HEK293T (cell line): ENCODE measurements around the gene NELFB.

ENCODE experiments used
- CTCF ChIA-PET: fragments of 350-600 bp; formaldehyde crosslinking; extraction: SDS; loops from one replicate; lab custom pipeline; 2021; ENCODE audit warnings: antibody characterized with exemption, inconsistent platforms; lab: Yijun Ruan, JAX
- POLR2A ChIA-PET: fragments of 350-600 bp; formaldehyde crosslinking; extraction: SDS; loops from one replicate; lab custom pipeline; 2020; ENCODE audit warnings: antibody characterized with exemption, inconsistent platforms; lab: Yijun Ruan, JAX
- DNase-seq: peaks from one replicate; pipeline ENCODE4 v3.0.0; 2012; ENCODE audit warnings: mixed read lengths; ENCODE audit errors: extremely low spot score
- ARNT ChIP-seq: fragments of 450-650 bp; IDR thresholded peaks from 2 replicates; pipeline ENCODE4 v1.6.1; 2017; ENCODE audit warnings: mild to moderate bottlenecking
- BHLHE40 ChIP-seq: fragments of 450-650 bp; IDR thresholded peaks from 2 replicates; pipeline ENCODE4 v1.6.1; 2016; ENCODE audit warnings: mild to moderate bottlenecking, moderate library complexity, borderline replicate concordance
- CTBP1 ChIP-seq: fragments of 450-650 bp; IDR thresholded peaks from 2 replicates; pipeline ENCODE4 v1.6.1; 2016; ENCODE audit warnings: borderline replicate concordance
- ELF4 ChIP-seq: fragments of 450-650 bp; IDR thresholded peaks from 2 replicates; pipeline ENCODE4 v1.6.1; 2017; ENCODE audit warnings: antibody characterized with exemption
- FOXA1 ChIP-seq: fragments of 450-650 bp; IDR thresholded peaks from 2 replicates; pipeline ENCODE4 v1.6.1; 2016; ENCODE audit warnings: mild to moderate bottlenecking
- FOXK2 ChIP-seq: fragments of 450-650 bp; IDR thresholded peaks from 2 replicates; pipeline ENCODE4 v1.6.1; 2016; ENCODE audit warnings: mild to moderate bottlenecking
- FOXM1 ChIP-seq: fragments of 450-650 bp; IDR thresholded peaks from 2 replicates; pipeline ENCODE4 v1.6.1; 2017; ENCODE audit warnings: mild to moderate bottlenecking, borderline replicate concordance
- HDGF ChIP-seq: fragments of 450-650 bp; IDR thresholded peaks from 2 replicates; pipeline ENCODE4 v1.6.1; 2017; ENCODE audit warnings: antibody characterized with exemption, borderline replicate concordance
- L3MBTL2 ChIP-seq: fragments of 450-650 bp; conservative IDR thresholded peaks from 2 replicates; pipeline ENCODE4 v1.6.1; 2016; ENCODE audit warnings: mild to moderate bottlenecking
- LEF1 ChIP-seq: fragments of 450-650 bp; IDR thresholded peaks from 2 replicates; pipeline ENCODE4 v1.6.1; 2017; ENCODE audit warnings: mild to moderate bottlenecking, borderline replicate concordance
- NFRKB ChIP-seq: fragments of 450-650 bp; IDR thresholded peaks from 2 replicates; pipeline ENCODE4 v1.6.1; 2016; ENCODE audit warnings: mild to moderate bottlenecking, moderate library complexity
- SP1 ChIP-seq: fragments of 450-650 bp; IDR thresholded peaks from 2 replicates; pipeline ENCODE4 v1.6.1; 2017
- SUZ12 ChIP-seq: fragments of 450-650 bp; IDR thresholded peaks from 2 replicates; pipeline ENCODE4 v1.6.1; 2016; ENCODE audit warnings: mild to moderate bottlenecking
- TARDBP ChIP-seq: fragments of 450-650 bp; IDR thresholded peaks from 2 replicates; pipeline ENCODE4 v1.6.1; 2016
- ZNF384 ChIP-seq: fragments of 450-650 bp; IDR thresholded peaks from 2 replicates; pipeline ENCODE4 v1.6.1; 2016
- TF ChIP-seq, protein P1 (sequence below): fragments of 450-650 bp; IDR thresholded peaks from 2 replicates; pipeline ENCODE4 v1.6.1; 2016

The NELFB gene

DNA sequence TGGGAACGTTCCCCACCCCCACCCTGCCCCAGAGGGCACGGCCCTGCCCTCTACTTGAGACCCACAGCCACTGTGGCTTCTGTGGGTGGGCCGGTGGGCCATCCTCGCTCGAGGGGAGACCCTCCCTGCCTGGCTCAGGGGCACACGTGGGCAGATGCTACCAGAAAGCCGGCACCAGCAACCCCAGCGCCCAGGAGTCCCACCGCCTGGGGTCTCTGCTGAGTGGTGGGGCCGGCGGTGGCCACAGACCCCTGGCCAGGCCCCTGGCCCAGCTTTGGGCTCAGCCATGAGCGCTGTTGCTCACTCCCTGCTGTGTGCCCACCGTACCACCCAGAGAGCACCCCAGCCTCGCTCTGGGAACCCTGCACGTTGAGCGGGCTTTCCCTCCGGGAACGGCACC is 63.5 kb downstream of the NELFB start:
- DNase-seq = no peak
- ChIA-PET CTCF (no interaction called here), POLR2A (no interaction called here)
- TF ChIP-seq ARNT = no peak

DNA sequence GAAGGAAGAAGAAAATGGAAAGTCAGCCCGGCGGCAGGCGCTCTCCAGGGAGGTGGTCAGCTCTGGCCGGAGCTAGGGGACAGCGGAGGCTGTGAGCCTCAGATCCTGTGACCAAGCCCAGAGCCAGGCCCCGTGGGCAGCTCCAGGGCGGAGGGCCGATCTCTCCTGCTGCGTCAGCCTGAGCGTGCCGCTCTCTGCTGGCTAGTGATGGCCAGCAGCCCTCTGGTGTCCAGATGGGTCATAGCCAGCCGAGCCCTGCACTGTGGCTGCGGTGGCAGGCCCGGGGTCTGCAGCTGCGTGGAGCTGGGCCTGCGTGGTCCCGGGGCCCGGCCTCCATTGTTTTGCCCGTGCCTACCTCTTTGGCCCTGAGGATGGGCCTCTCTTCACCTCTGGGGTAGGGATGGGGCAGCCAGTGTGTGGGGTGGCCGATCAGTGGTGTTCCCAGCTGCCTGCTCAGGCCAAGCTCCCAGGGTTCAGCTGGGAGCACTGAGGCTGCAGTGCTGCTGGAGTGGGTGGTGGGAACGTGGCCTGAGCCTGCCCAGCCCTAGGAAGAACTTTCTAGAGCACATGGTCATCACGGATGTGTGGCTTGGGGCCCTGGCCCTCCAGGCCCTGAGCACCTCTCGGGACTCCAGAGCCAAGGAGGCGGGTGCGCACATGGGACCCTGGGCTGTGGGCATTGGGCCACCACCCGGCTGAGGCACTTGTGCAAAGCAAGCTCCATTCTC is 64.0 kb downstream of the NELFB start:
- POLR2A ChIA-PET = interaction anchor here (0.7 kb wide), 1 partner anchor 17 kb away, joined by 3 read pairs; the partner anchor contains the start of gene NRARP
- TF ChIP-seq, protein P1, sequence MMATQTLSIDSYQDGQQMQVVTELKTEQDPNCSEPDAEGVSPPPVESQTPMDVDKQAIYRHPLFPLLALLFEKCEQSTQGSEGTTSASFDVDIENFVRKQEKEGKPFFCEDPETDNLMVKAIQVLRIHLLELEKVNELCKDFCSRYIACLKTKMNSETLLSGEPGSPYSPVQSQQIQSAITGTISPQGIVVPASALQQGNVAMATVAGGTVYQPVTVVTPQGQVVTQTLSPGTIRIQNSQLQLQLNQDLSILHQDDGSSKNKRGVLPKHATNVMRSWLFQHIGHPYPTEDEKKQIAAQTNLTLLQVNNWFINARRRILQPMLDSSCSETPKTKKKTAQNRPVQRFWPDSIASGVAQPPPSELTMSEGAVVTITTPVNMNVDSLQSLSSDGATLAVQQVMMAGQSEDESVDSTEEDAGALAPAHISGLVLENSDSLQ = no peak
- TF ChIP-seq ELF4 (no peak), NFRKB (no peak), ARNT (no peak)
- DNase-seq = no peak
- CTCF ChIA-PET = no interaction called here

DNA sequence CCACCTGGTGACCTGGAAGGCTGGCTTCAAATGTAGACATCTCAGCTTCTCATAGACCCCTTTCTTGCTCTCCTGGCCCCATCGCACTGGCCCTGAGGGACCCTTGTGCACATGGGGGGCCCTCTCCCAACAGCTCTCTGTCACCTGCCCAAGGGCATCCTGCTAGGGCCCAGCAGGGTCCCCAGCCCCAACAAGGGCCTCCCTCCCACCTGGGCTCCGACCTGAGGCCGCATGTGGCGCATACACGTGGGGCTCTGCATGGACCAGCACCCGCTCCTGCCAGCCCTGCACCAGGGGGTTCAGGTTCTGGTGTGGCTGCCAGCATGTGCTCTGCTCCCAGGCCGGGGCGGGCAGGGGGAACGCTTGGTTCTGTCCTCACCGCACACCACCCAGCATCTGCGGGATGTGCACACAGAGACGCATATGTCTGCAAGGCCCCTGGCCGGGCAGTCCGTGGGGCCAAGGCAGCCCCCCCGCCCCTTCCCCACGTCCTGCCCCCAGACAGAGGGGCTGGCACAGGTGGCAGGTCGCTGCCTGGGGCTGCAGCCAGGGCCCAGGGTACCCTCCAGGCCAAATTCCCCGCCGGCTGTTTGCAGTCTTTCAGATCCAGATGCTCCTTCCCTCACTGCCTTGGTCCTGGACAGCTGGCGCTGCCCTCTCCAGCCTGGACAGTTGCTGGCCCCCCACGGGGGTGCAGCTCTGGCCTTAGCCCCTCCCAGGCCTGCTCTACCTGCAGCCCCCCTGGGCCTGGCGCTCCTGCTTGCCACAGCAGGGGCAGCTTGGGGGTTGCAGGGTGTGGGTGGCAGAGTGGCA is 64.8 kb downstream of the NELFB start:
- CTCF ChIA-PET = interaction anchor here (1.8 kb wide), 1 partner anchor 18 kb away, joined by 6 read pairs; the partner anchor contains the start of gene NRARP
- DNase-seq = no peak
- POLR2A ChIA-PET = interaction anchor here (0.7 kb wide), 1 partner anchor 18 kb away, joined by 3 read pairs; the partner anchor contains the start of gene NRARP
- TF ChIP-seq FOXK2 (no peak), CTBP1 (no peak), ELF4 (no peak), L3MBTL2 (no peak), NFRKB (no peak), ZNF384 (no peak), SP1 (no peak), BHLHE40 (no peak), TARDBP (no peak)

DNA sequence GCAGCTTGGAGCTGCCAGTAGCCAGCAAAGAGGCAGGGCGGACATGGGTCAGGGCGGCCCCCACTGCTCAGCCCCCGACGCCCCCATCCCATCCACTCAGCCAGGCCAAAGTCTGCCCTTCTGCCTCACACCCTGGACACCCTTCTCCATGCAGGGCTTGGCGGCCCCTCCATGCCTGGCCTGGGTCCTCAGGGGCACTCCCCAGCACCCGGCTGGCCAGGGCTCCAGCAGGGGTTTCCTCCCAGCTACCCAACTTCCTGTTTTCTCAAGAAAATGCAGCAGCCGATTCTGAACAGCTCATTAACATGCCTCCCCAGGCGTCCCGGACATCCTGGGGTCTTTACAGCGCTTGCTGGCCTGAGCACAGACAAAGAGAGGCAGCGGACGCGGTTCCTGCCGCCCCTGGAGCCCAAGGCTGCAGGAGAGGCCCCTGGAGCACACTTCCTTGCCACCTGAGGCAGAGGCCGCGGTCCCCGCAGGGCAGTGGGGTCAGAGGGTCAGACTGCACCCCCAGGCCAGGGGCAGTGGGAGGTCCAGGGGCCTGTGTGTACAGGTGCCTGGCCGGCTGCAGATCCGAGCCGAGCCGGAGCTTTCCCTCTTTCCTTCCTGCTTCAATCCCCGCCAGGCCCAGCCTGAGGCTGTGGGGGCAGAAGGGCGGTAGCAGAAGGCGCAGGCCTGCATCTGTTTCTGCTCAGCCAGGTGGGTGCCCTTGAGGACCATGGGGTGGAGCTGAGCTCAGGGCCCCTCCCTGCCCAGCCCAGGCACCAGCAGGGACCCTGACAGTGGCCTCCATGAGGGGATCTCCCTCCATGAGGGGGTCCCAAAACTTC is 65.6 kb downstream of the NELFB start:
- CTCF ChIA-PET = interaction anchor here (0.6 to 1.8 kb wide), 2 partner anchors 19 to 170 kb away, joined by 4 to 6 read pairs; partner anchors contain the start of gene NRARP
- POLR2A ChIA-PET = no interaction called here
- no peak for TF ChIP-seq LEF1
- no peak for TF ChIP-seq ARNT
- TF ChIP-seq HDGF = no peak
- no peak for TF ChIP-seq ELF4
- no peak for TF ChIP-seq TARDBP
- no peak for TF ChIP-seq ZNF384
- TF ChIP-seq FOXM1 = no peak
- no peak for DNase-seq

DNA sequence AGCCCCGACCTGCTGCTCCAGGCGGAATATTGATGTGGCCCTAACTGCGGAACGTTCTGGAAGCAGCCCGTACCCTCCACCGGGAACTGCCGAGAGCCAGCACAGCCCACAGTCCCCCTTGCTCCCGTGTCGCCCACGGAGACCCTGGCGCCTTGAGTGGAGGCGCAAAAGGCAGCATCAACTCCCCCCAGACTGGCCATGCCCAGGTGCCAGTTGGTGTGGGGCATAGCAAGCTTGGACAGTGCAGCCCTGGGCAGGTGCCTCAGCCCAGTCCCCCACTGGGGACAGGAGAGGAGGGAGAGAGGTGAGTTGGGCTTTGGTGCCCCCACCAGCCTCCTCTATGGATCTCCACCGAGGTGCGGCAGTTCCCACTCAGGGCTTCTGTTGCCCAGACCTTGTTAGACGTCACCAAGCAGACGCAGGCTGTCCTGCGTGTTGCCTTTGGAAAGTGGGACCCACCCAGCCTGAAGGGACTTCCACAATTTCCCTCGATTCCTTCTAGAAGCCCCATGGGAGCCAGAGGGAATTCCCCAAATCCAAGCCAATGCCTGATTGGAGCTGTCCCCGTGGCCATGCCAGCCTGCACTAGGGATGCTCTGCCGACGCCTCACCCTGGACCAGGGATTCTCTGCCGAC is 66.7 kb downstream of the NELFB start:
- ChIA-PET POLR2A (no interaction called here), CTCF (no interaction called here)
- TF ChIP-seq LEF1 = no peak
- TF ChIP-seq FOXM1 = no peak
- TF ChIP-seq FOXK2 = no peak
- TF ChIP-seq BHLHE40 = no peak
- TF ChIP-seq FOXA1 = no peak
- no peak for TF ChIP-seq SUZ12
- no peak for TF ChIP-seq L3MBTL2
- no peak for TF ChIP-seq NFRKB
- TF ChIP-seq TARDBP = no peak
- no peak for TF ChIP-seq SP1
- TF ChIP-seq ZNF384 = no peak
- TF ChIP-seq ARNT = no peak
- TF ChIP-seq, protein P1 = no peak
- no peak for TF ChIP-seq CTBP1
- no peak for TF ChIP-seq ELF4
- no peak for DNase-seq
